ENCODE results near the gene LRP4. TPM values are rescaled to one million over a fixed set of nuclear protein-coding genes. Genes with fewer than 3 reads are reported as not detected.

Gene LRP4
- total RNA-seq, 2 donors from 2014 or later = 6.7 to 43.3 TPM

DNA sequence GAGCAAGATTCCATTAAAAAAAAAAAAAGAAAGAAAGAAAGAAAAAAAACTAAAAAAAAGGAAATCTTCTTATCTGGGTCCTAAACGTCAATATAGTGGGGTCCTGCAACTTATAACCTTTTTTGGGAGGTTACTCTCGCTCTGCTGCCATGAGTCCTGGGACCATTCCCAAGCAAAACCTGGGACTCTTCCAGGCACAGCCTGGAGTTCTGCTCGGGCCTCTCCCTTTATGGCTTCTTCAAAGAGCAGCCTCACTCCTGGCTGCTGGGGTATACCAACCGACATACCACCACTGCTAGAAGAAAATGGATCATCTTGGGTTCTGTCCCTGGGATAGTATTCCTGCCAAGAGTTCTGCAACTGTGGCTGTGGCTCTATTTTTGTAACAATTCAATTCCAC is 58.1 kb downstream of the LRP4 start:
- DNase-seq = no peak
- intact Hi-C loops (cut with DNase I, micrococcal nuclease) = no loop called here

DNA sequence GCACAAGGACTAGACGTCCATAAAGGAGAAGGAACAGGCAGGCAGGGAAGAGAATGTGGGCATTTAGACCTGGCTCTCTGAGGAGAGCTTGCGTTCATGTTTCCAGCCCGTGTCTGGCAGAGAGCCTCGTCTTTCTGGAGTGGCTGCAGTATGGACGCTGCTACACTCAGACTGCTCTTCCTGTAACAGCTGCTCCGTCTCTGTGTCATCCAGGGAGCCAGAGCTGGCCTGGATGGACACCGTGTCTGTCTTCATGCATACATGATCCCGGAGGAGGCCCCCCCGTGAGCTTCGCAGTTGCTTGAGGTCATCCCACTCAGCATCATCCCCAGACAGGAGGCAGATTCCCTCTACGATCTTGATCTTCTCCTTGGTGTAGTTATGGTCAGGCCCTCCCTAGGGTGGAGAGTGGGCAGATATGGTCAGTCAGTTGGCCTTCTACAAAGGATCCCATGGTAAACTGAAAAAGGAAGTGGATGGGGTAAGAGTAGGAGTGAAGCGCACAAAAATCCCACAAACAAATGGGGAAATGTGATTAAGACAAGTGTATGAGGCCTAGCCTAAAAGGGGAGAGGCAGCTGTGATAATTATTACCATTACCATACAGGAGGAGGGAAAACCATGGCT is 59.3 kb downstream of the LRP4 start:
- DNase-seq = no peak
- ATAC-seq = no peak
- intact Hi-C loops (cut with DNase I, micrococcal nuclease) = no loop called here

More for the DNA sequence above, 58.1 kb downstream of the LRP4 start:
- ATAC-seq = no peak

DNA sequence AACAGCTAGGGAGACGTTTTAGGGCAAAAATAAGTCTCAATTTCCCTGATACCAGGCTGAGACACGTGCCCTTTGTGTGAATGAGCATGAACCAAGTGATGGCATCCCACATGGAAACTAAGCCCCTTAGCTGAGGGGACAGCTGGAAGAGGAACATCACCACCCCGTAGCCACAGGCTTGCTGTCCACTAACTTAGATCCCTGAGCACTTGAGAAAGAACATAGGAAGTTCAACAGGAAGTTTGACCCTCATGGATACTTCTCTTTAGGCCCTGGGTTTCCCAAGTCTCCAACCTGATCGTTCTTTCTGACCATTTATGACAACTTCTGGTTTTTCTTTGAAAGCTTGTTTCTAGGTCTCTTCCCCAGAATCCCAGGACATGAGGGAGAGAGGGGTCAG is 60.7 kb downstream of the LRP4 start:
- intact Hi-C loops (cut with DNase I, micrococcal nuclease) = no loop called here
- no peak for ATAC-seq
- DNase-seq = no peak

DNA sequence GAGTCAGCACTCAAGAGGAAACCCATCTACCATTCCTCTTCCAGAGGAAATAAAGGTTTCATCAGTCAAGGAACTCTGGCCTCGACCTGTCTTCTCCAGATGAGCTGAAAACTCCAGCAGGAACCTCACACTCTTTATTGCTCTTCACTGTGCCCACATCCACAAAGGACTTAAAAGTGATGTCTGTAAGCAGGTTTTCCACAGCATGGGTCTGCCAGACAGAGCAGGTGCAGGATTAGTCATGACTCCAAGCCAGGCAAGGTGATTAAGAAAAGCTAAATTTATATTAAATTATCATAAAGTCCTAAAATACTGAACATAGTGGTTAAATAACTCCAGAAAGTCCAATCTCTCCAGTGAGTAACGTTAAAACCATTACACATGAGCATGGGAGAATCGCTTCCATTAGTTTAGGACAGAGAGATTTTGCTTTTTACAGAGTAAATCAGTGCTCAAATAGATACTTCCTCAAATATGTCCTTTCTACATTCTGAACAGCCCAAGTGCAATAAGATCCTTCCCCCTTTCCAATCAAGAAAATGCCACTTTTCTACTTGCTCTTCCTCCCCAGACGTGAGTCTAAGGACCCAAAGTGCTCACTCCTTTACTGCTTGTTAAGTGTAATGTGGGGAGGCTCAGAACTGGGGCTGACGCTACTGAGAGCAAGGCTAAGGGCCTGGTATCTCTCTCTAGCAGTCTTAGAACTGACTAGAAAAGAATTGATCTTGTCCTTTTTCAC is 61.6 kb downstream of the LRP4 start:
- ATAC-seq (no peak), DNase-seq (no peak)
- intact Hi-C loops (cut with DNase I, micrococcal nuclease) = no loop called here

DNA sequence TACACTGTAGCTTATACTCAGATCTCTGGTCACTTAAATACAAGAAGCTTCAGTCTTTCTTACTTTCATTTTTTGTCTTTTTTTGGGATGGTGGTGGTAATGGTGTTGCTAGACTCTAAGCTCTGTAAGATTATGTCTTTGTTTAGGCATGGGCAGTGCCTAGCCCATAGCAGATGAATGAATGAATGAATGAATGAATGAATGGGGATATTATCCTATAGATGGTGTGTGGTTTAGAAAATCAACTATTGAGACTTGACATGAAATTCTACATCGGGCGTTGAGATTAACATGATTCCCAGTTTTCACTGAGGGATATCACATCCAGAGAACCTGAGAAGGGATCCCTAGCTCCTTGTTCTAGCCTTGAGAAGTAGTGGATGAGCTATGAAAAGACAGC is 62.5 kb downstream of the LRP4 start:
- DNase-seq = no peak
- intact Hi-C loops (cut with DNase I, micrococcal nuclease) = no loop called here
- ATAC-seq = no peak

DNA sequence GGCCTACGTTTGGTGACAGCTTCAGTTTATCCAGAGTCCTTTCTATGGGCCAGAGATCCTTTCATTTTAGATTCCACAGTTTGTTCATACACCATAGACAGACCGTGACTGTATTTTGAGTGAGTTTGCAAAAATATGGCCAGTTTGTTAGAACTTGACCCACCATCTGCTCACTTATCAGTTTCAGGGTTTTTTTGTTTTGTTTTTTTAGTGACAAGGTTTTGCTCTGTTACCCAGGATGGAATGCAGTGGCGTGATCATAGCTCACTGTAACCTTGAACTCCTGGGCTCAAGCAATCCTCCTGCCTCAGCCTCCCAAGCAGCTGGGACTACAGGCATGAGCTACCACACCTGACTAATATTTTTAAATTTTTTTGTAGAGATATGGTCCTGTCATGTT is 63.2 kb downstream of the LRP4 start:
- intact Hi-C loops (cut with DNase I, micrococcal nuclease) = no loop called here
- ATAC-seq = no peak
- no peak for DNase-seq

DNA sequence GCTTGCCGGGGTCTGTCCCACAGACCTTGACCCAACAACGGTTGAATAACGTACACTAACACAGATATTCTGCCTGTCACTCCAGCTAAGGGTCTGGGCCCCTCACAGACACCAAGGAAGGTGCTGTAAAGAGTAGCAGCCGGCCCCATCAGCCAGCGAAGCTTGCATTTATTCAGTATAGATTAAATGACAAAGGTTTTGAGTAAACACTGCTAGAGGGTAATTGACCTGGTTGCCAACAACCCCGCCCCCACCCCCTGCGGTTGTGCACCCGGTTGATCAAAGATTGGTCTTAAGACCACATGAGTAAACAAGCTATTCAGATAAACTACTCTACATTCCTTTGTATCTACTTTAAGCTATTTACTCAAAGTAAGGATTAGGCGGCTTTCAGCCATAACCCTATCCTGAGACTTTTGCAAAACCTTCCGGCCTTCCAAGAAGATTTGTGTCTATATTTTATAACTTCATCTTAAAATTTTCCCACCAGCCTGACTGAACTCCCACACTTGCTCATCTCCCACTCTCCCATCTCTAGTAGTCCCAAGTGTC is 67.4 kb downstream of the LRP4 start:
- ATAC-seq = no peak
- intact Hi-C loops (cut with DNase I, micrococcal nuclease) = no loop called here

DNA sequence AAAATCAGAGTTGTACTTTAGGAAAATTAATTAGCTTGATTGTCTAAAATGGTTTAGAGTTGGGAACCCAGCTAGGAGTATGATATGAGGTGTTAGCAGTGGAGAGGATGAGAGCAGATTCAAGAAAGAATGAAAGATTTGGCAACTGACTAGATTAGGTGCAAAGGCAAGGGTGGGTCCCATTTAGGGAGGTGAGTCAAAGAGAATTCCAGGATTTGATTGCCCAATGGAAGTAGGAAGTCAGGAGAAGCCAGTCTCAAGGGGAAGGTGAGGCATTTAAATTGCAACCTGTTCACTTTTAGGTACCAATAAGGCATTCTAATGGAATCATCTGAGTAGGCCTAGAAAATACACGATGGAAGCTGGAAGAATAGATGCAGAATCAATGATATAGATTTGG is 68.7 kb downstream of the LRP4 start:
- no peak for ATAC-seq
- DNase-seq = no peak
- intact Hi-C loops (cut with DNase I, micrococcal nuclease) = no loop called here

More for the DNA sequence above, 67.4 kb downstream of the LRP4 start:
- no peak for DNase-seq

DNA sequence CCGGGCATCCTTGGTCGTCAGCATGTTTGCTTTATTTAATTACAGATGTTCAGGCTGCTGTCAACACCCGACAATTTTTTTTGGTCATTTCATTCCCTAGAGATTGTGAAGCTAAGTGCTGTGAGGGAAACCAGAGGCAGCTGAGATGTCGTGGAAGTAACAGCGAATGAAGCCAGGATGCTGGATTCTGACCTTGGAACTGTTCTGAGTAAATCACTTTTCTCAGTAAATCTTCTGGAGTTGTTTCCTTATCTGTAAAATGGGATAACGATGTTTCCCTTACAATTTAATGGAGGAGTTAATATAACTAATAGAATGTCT is 71.9 kb downstream of the LRP4 start:
- intact Hi-C loops (cut with DNase I, micrococcal nuclease) = no loop called here
- DNase-seq (no peak), ATAC-seq (no peak)

DNA sequence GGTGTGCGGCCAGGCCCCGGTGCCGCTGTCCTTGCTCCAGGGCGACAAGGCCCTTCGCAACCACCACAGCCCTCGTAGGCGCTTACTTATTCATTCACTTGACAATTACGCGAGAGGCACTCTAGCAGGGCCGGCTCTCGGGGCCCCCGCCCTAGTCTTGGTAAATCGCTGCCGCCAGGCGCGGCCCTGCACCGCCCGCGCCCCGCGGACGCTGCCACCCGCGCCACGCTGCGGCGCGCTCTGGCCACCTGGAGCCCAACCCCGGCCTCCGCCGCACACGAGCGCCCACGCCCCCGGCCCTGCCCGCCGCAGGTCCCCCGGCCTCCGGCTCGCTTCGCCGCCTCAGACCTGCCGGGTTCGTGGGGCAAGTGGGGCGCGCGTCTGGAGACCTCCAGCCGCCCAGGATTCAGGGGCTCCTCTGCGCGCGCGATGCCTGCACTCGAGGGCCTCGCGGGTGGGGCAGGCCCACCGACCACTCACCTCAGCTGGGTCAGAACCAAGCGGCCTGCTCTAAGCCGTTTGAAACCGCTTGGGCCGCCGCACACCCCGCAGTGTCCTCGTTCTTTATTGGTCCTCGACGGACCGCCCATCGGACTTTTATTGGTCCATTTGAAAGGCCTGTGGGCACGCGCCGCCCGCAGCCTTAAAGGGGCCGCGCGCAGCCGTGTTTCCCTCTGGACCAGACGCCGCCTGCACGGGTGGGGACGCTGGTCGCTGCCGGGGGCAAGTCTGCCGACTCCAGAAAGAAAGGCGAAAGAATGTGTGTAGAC is 72.4 kb downstream of the LRP4 start, which contains the start of gene CKAP5:
CKAP5 (minus strand) TSS at position 541 of the 770 bp plus-strand sequence. CDS start 25,049 bp downstream, outside the sequence.
- ATAC-seq = peak; percentile 93
- DNase-seq = peak; percentile 89 to 93
- intact Hi-C loops (cut with DNase I, micrococcal nuclease) = loop anchor here in 1 of 2 donors (2.0 kb wide), 1 partner anchor 19 kb away; no protein-coding TSS in a partner anchor

DNA sequence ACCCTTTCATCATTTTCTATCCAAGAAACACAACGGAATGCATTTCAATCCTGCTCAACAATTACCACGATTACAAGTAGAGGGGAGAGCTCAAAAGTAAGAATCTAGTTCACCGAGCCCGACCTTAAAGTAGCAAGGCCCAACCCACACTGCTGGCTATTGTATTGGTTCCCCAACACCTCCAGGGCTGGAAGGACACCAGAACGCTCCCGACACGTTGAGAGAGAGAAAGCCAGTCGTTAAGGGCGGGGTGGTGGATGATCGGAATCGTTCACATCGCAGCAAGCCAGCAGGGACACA is 73.0 kb downstream of the LRP4 start:
- no peak for ATAC-seq
- intact Hi-C loops (cut with DNase I, micrococcal nuclease) = loop anchor here in 1 of 2 donors (2.0 kb wide), 1 partner anchor 19 kb away; no protein-coding TSS in a partner anchor
- no peak for DNase-seq

DNA sequence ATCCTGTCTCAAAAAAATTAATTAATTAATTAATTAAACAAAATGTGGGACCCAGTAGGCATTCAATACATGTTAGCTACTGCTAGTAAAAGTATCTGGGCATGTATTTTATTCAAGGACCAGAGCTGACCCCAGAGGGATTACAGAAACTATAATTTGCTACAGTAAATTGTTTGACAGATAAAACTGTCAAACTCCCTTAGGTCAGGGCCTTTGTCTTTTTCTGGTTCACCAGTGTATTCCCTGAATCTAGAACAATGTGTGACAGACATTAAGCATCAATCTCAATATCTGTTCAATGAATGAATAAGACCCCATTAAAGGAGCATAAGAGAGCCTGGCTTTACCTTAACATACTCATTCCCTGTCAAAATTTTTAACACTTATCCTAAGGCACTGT is 78.2 kb downstream of the LRP4 start:
- intact Hi-C loops (cut with DNase I, micrococcal nuclease) = no loop called here
- ATAC-seq (no peak), DNase-seq (no peak)

DNA sequence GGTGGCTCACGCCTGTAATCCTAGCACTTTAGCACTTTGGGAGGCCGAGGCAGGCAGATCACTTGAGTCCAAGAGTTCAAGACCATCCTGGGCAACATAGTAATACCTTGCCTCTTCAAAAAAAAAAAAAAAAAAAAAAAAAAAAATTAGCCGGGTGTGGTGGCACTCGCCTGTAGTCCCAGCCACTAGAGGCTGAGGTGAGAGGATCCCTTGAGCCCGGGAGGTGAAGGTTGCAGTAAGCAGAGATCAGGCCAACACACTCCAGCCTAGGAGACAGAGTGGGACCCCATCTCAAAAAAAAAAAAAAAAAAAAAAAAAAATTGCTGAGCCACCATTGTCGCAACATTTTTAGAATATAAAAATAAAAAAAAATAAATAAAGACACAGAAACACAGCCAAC is 79.8 kb downstream of the LRP4 start:
- ATAC-seq (no peak), DNase-seq (no peak)
- intact Hi-C loops (cut with DNase I, micrococcal nuclease) = no loop called here

DNA sequence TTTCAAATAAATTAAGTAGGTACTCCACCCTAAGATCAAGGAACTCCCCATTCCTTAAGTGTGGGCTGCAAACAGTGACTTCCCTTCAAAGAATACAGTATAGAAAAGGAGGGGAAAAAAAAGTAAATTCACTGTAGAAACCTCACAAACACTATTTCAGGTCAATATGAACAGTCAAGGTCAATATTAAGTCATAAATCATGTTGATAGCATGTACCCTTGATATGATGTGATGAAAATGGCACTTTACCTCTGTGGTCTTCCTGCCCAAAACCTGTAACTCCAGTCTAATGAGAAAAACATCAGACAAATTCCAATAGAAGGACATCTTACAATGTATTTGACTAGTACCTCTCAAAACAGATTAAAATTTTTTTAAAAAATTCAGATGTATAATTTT is 80.5 kb downstream of the LRP4 start:
- DNase-seq (no peak), ATAC-seq (no peak)
- intact Hi-C loops (cut with DNase I, micrococcal nuclease) = no loop called here

DNA sequence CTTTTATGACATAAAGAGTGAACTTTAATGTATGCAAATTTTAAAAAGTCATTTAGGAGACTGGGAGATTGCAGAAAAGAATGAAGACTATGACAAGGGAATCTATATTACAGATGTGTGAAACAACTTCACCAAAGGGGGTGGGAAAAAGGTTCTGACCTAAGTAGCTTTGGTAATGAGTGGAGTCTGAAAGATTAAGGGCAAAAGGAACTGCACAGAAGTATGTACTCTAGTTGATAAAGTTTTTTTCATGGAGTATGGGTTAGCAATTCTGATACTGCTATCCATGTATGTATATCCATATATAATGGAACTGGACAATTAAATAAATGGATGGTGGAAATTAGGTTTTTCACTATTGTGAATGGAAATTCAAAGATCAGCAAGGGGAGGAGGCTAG is 81.5 kb downstream of the LRP4 start:
- no peak for DNase-seq
- no peak for ATAC-seq
- intact Hi-C loops (cut with DNase I, micrococcal nuclease) = no loop called here

DNA sequence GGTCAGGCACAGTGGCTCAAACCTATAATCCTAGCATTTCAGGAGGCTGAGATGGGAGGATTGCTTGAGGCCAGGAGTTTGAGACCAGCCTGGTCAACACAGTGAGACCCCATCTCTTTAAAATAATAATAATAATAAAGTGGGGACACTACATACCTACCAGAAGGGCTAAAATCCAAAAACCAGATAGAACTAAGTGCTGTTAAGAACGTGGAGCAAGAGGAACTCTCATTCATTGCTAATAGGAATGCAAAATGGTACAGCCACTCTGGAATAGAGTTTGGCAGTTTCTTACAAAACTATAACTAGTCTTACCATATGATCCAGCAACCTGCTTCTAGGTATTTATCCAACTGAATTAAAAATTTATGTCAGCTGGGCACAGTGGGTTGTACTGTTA is 81.9 kb downstream of the LRP4 start:
- intact Hi-C loops (cut with DNase I, micrococcal nuclease) = no loop called here
- DNase-seq (no peak), ATAC-seq (no peak)

DNA sequence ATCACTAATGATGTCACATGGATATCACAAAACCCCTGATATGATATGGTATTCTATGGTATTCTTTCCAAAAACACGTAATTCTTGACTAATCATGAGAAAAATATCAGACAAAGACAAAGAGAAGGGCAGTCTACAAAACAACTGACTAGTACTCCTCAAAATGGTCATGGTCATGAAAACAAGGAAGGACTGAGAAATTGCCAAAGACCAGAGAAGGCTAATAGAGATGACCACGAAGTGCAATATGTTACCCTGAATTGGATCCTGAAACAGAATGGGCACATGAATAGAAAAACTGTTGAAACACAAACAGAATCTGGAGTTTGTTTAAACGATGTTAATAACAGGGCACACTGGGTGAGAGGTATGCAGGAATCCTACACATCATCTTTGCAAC is 82.5 kb downstream of the LRP4 start:
- DNase-seq (no peak), ATAC-seq (no peak)
- intact Hi-C loops (cut with DNase I, micrococcal nuclease) = no loop called here

DNA sequence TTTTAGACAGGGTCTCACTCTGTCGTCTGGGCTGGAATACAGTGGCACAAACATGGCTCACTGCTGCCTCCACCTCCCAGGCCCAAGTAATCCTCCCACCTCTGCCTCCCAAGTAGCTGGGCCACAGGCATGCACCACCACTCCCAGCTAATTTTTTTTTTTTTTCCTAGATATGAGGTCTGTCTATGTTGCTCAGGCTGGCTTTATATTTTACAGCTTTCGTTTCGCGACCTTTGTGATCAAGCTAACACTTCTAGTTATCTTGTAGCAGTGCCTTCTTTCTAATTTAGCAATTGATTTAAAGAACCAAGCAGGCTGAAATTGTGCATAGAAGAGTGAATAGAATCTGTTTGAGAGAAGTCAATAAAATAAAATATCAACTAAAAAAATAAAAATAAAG is 83.5 kb downstream of the LRP4 start:
- ATAC-seq (peak; percentile 43), DNase-seq (no peak)
- intact Hi-C loops (cut with DNase I, micrococcal nuclease) = no loop called here

DNA sequence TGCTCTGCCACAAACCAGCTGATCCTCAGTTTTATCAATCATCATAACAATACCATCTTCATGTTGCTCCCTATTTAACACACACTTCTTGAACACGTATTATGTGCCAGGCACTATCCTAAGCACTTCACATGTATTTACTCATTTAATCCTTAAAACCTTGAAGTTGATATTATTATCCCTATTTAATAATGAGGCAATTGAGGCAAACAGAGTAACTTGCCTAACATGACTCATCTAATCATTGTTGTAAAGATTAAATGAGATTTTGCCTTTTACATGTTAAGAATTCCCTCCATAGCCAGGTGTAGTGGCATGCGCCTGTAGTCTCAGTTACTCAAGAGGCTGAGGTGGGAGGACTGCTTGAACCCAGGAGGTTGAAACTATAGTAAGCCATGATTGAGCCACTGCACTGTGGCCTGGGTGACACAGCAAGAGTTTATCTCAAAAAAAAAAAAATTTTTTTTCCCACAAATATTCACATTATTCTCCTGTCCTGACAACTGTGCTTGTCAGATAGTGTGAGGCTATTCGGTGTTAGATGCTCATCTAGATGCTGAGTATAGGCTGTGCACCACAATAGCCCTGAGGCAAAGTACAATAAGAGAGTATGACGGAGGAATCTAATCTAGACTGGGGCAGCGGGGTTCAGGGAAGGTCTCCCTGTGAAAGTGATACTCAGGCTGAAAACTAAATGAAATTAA is 85.7 kb downstream of the LRP4 start:
- ATAC-seq (no peak), DNase-seq (no peak)
- intact Hi-C loops (cut with DNase I, micrococcal nuclease) = no loop called here

Data from left colon (tissue), 2 donors.